Measurements from ENCODE around the gene HOXA7. TPM values are rescaled to one million over a fixed set of nuclear protein-coding genes. Genes with fewer than 3 reads are reported as not detected.

The HOXA7 gene
- total RNA-seq, 1 donor = 3.6 TPM

DNA sequence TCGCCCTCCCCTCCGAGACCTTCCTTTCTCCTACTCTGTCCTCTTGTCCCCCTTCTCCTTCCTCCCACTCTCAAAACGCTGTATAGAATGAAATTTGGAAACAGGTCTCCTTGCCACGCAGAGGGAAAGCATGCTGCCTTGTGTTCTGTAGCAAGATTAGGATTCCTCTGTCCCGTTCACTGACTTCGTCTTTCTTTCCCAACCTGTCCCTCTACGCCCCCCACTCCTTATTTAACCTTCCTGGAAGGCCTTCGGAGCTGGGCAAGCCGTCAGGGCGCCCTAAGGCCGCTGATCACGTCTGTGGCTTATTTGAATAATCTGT, 7.5 kb upstream of the HOXA7 start:
- H3K9me3 ChIP-seq (ENCODE audit: low read depth, low read length) = no peaks in the 10 kb centered on the region
- H3K4me3 ChIP-seq (ENCODE audit: insufficient read depth, low read length) = peak overlapping the region; percentile 75
- H3K36me3 ChIP-seq (ENCODE audit: insufficient read depth, low read length) = peaks cover 18% of the 10 kb centered on the region
- H3K27me3 ChIP-seq (ENCODE audit: insufficient read depth, low read length) = no peaks in the 10 kb centered on the region
- peaks cover 17% of the 10 kb centered on the region for H4K20me1 ChIP-seq (ENCODE audit: insufficient read depth, low read length)
- H3K4me1 ChIP-seq (ENCODE audit: insufficient read depth, low read length) = peaks cover 32% of the 10 kb centered on the region
- peak overlapping the region; percentile 95 for H3K27ac ChIP-seq (ENCODE audit: low read depth, low read length)
- H3K4me2 ChIP-seq (ENCODE audit: insufficient read depth, low read length) = peak overlapping the region; percentile 99
- peaks cover 89% of the 10 kb centered on the region for H3K79me2 ChIP-seq (ENCODE audit: insufficient read depth, low read length)
- TF ChIP-seq, protein P1, sequence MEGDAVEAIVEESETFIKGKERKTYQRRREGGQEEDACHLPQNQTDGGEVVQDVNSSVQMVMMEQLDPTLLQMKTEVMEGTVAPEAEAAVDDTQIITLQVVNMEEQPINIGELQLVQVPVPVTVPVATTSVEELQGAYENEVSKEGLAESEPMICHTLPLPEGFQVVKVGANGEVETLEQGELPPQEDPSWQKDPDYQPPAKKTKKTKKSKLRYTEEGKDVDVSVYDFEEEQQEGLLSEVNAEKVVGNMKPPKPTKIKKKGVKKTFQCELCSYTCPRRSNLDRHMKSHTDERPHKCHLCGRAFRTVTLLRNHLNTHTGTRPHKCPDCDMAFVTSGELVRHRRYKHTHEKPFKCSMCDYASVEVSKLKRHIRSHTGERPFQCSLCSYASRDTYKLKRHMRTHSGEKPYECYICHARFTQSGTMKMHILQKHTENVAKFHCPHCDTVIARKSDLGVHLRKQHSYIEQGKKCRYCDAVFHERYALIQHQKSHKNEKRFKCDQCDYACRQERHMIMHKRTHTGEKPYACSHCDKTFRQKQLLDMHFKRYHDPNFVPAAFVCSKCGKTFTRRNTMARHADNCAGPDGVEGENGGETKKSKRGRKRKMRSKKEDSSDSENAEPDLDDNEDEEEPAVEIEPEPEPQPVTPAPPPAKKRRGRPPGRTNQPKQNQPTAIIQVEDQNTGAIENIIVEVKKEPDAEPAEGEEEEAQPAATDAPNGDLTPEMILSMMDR (IDR thresholded peaks at IDR 0.05; ENCODE audit: extremely low read depth, low read depth, low read length) = no peak
- no peak overlapping the region for H2AFZ ChIP-seq (ENCODE audit: low read length)
- DNase-seq (ENCODE audit: insufficient read length, low spot score, missing footprints) = peak; percentile 91

DNA sequence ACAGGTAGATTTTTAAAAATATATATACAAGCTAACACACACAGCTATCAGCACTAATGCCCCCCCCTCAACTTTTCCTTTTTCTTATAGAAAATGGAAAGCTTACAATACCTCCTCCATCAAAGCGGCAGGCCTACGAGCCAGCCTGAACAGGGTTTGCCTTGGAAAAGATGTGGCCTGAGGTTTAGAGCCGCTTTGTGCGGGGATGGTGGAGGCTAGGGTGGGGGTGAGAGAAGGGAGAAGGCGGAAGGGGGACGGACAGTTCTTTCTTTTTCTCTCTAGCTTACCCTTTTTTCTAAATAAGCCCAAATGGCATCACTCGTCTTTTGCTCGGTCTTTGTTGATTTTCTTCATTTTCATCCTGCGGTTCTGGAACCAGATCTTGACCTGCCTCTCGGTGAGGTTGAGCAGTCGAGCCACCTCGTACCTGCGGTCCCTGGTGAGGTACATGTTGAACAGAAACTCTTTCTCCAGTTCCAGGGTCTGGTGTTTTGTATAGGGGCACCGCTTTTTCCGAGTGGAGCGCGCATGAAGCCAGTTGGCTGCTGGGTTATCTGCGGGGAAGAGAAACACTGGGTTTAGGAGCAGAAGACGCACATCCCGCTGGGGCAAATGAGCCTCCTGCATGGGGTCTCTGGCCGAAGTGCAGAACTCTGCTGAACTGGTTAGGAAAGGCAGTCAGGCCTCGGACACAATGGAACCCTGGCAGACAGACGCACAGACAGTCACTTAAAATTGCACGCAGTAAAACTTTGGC, 7.0 kb upstream of the HOXA7 start:
- Histone ChIP-seq H3K9me3 (ENCODE audit: low read depth, low read length) (no peaks in the 10 kb centered on the region), H3K4me3 (ENCODE audit: insufficient read depth, low read length) (peak overlapping the region; percentile 75), H2AFZ (ENCODE audit: low read length) (no peak overlapping the region), H3K4me2 (ENCODE audit: insufficient read depth, low read length) (peak overlapping the region; percentile 99), H3K4me1 (ENCODE audit: insufficient read depth, low read length) (peaks cover 28% of the 10 kb centered on the region), H3K79me2 (ENCODE audit: insufficient read depth, low read length) (peaks cover 83% of the 10 kb centered on the region), H4K20me1 (ENCODE audit: insufficient read depth, low read length) (peaks cover 17% of the 10 kb centered on the region), H3K27me3 (ENCODE audit: insufficient read depth, low read length) (no peaks in the 10 kb centered on the region), H3K36me3 (ENCODE audit: insufficient read depth, low read length) (peaks cover 16% of the 10 kb centered on the region), H3K27ac (ENCODE audit: low read depth, low read length) (peak overlapping the region; percentile 95)
- TF ChIP-seq, protein P1 (IDR thresholded peaks at IDR 0.05; ENCODE audit: extremely low read depth, low read depth, low read length) = no peak
- DNase-seq (ENCODE audit: insufficient read length, low spot score, missing footprints) = no peak

DNA sequence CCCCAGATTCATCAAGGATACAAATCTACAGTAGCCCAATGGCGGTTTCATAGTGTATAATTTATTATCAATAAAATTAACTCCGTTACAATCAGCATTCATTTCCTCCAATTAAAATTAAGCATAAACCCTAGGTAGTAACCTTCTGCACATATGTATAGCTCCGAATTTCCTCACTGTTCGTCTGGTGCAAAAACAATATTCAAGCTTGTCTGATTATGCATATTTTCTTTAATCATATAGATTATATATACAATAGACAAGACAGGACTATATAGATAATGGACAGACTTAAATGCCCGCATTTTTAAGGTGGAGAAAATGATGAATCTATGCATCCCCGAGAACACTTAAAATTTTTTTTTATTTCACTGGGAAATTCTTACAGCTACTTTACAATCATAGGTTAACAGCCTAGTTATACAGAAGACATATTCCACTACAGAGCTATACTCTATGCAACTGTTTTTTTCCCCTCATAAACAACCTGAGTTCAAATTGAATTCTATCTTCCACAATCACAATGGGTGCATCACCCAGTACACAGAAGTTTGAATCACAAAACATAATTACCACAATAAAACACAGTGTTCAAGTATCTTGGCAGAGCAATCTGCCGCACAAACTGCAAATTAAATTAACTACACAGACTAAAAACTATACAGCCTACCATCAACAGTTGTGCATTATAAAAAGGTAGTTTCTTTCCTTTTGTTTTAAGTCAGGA, 6.2 kb upstream of the HOXA7 start:
- H3K79me2 ChIP-seq (ENCODE audit: insufficient read depth, low read length) = peaks cover 76% of the 10 kb centered on the region
- peak overlapping the region; percentile 75 for H3K4me3 ChIP-seq (ENCODE audit: insufficient read depth, low read length)
- no peak overlapping the region for H2AFZ ChIP-seq (ENCODE audit: low read length)
- DNase-seq (ENCODE audit: insufficient read length, low spot score, missing footprints) = no peak
- no peaks in the 10 kb centered on the region for H3K27me3 ChIP-seq (ENCODE audit: insufficient read depth, low read length)
- H3K4me2 ChIP-seq (ENCODE audit: insufficient read depth, low read length) = peak overlapping the region; percentile 99
- H3K9me3 ChIP-seq (ENCODE audit: low read depth, low read length) = no peaks in the 10 kb centered on the region
- peaks cover 21% of the 10 kb centered on the region for H3K4me1 ChIP-seq (ENCODE audit: insufficient read depth, low read length)
- peaks cover 13% of the 10 kb centered on the region for H3K36me3 ChIP-seq (ENCODE audit: insufficient read depth, low read length)
- peak overlapping the region; percentile 95 for H3K27ac ChIP-seq (ENCODE audit: low read depth, low read length)
- TF ChIP-seq, protein P1 (IDR thresholded peaks at IDR 0.05; ENCODE audit: extremely low read depth, low read depth, low read length) = no peak
- peaks cover 17% of the 10 kb centered on the region for H4K20me1 ChIP-seq (ENCODE audit: insufficient read depth, low read length)
